ENCODE data around the gene GFY. TPM values are rescaled to one million over a fixed set of nuclear protein-coding genes. Genes with fewer than 3 reads are reported as not detected.

GFY gene
- polyA plus RNA-seq, 1 experiment, result not detected

- Histone ChIP-seq H3K27me3 (ENCODE audit: control insufficient read depth, insufficient read depth, low read length) (peaks cover 35% of the 10 kb centered on the region), H3K4me3 (ENCODE audit: low read depth, low read length) (no peak overlapping the region), H3K27ac (ENCODE audit: low read depth, low read length) (no peak overlapping the region), H3K9me3 (ENCODE audit: control insufficient read depth, insufficient read depth, low read length) (no peaks in the 10 kb centered on the region)
- no peak for DNase-seq (ENCODE audit: low read depth, low spot score)
- POLR2A ChIA-PET, result no interaction called here
- CTCF ChIA-PET, result no interaction called here
- no peak for TF ChIP-seq CTCF (IDR thresholded peaks at IDR 0.05; ENCODE audit: low read depth, low read length)
Measured at GRCh38 chr19:49414256-49414655, 10.9 kb upstream of the GFY start.

GRCh38 chr19:49415102-49415809 lies 9.9 kb upstream of the GFY start:
- no peak for TF ChIP-seq CTCF (IDR thresholded peaks at IDR 0.05; ENCODE audit: low read depth, low read length)
- Histone ChIP-seq H3K9me3 (ENCODE audit: control insufficient read depth, insufficient read depth, low read length) (no peaks in the 10 kb centered on the region), H3K4me3 (ENCODE audit: low read depth, low read length) (no peak overlapping the region), H3K27ac (ENCODE audit: low read depth, low read length) (no peak overlapping the region), H3K27me3 (ENCODE audit: control insufficient read depth, insufficient read depth, low read length) (peaks cover 45% of the 10 kb centered on the region)
- CTCF ChIA-PET, result no interaction called here
- no peak for DNase-seq (ENCODE audit: low read depth, low spot score)
- POLR2A ChIA-PET, result no interaction called here

GRCh38 chr19:49415810-49416200 lies 9.4 kb upstream of the GFY start:
- no peak for DNase-seq (ENCODE audit: low read depth, low spot score)
- no peaks in the 10 kb centered on the region for H3K9me3 ChIP-seq (ENCODE audit: control insufficient read depth, insufficient read depth, low read length)
- H3K27ac ChIP-seq (ENCODE audit: low read depth, low read length), result no peak overlapping the region
- ChIA-PET POLR2A (no interaction called here), CTCF (no interaction called here)
- no peak overlapping the region for H3K4me3 ChIP-seq (ENCODE audit: low read depth, low read length)
- no peak for TF ChIP-seq CTCF (IDR thresholded peaks at IDR 0.05; ENCODE audit: low read depth, low read length)
- H3K27me3 ChIP-seq (ENCODE audit: control insufficient read depth, insufficient read depth, low read length), result peaks cover 51% of the 10 kb centered on the region

GRCh38 chr19:49417088-49417487 lies 8.1 kb upstream of the GFY start:
- ChIA-PET POLR2A (no interaction called here), CTCF (interaction anchor here (1.8 kb wide), 1 partner anchor 116 kb away, joined by 4 read pairs; no protein-coding TSS in a partner anchor)
- no peak overlapping the region for H3K4me3 ChIP-seq (ENCODE audit: low read depth, low read length)
- H3K27me3 ChIP-seq (ENCODE audit: control insufficient read depth, insufficient read depth, low read length), result peaks cover 61% of the 10 kb centered on the region
- DNase-seq (ENCODE audit: low read depth, low spot score), result no peak
- no peak for TF ChIP-seq CTCF (IDR thresholded peaks at IDR 0.05; ENCODE audit: low read depth, low read length)
- H3K27ac ChIP-seq (ENCODE audit: low read depth, low read length), result no peak overlapping the region
- no peaks in the 10 kb centered on the region for H3K9me3 ChIP-seq (ENCODE audit: control insufficient read depth, insufficient read depth, low read length)

DNA sequence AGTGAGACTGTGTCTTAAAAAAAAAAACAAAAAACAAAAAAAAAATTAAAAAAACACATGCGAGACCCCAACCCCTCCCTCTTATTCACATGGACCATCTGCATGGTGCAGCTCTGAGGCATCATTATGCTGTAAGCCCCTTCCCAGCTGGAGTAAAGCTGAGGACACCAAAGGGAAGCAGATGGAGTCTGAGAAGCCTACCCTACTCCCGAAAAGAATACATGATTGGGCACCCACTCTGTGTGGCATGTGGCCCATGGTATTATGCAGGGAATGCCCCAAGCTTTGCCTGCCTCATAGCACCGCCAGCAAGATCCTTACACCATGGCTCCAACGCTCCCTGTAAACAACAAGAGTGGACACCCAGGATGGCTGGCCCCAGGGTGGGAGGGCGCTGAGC lies 6.7 kb upstream of the GFY start:
- CTCF ChIA-PET, result no interaction called here
- no peak overlapping the region for H3K27ac ChIP-seq (ENCODE audit: low read depth, low read length)
- no peak for DNase-seq (ENCODE audit: low read depth, low spot score)
- no peak overlapping the region for H3K4me3 ChIP-seq (ENCODE audit: low read depth, low read length)
- POLR2A ChIA-PET, result no interaction called here
- peaks cover 70% of the 10 kb centered on the region for H3K27me3 ChIP-seq (ENCODE audit: control insufficient read depth, insufficient read depth, low read length)
- H3K9me3 ChIP-seq (ENCODE audit: control insufficient read depth, insufficient read depth, low read length), result no peaks in the 10 kb centered on the region; the same call in 1 of the 2 replicates
- TF ChIP-seq CTCF (IDR thresholded peaks at IDR 0.05; ENCODE audit: low read depth, low read length), result no peak
